ENCODE data around the gene KCNJ15. TPM values are rescaled to one million over a fixed set of nuclear protein-coding genes. Genes with fewer than 3 reads are reported as not detected.

KCNJ15 gene
- polyA plus RNA-seq, 1 donor = 0.23 TPM

DNA sequence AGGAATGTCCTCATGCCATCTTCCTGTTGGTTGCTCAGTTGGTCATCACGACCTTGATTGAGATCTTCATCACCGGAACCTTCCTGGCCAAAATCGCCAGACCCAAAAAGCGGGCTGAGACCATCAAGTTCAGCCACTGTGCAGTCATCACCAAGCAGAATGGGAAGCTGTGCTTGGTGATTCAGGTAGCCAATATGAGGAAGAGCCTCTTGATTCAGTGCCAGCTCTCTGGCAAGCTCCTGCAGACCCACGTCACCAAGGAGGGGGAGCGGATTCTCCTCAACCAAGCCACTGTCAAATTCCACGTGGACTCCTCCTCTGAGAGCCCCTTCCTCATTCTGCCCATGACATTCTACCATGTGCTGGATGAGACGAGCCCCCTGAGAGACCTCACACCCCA, 42.9 kb downstream of the KCNJ15 start:
- no peak for DNase-seq

- DNase-seq = no peak
Observed at GRCh38 chr21:38300141-38300578, 43.4 kb downstream of the KCNJ15 start.

- DNase-seq = no peak
Observed at GRCh38 chr21:38301321-38302214, 44.8 kb downstream of the KCNJ15 start.

DNA sequence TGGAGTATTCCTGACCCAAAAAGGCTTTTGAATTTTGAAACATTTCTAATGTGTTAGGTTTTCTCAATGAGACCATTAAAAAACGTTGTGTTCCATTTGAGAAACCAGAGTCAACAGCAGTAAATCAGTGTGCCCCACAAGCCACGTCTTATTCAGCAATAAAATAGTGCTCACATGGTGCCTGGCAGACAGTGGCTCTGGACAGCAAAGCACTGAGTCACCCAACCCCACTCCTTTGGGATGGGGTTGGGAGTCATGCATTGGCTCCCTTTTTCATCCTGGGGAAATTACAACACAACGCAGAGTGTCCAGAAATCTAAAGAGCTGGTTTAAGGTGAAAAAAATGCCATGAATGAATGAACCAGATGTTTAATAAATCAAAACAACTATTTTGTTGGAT, 46.5 kb downstream of the KCNJ15 start:
- DNase-seq = no peak

DNA sequence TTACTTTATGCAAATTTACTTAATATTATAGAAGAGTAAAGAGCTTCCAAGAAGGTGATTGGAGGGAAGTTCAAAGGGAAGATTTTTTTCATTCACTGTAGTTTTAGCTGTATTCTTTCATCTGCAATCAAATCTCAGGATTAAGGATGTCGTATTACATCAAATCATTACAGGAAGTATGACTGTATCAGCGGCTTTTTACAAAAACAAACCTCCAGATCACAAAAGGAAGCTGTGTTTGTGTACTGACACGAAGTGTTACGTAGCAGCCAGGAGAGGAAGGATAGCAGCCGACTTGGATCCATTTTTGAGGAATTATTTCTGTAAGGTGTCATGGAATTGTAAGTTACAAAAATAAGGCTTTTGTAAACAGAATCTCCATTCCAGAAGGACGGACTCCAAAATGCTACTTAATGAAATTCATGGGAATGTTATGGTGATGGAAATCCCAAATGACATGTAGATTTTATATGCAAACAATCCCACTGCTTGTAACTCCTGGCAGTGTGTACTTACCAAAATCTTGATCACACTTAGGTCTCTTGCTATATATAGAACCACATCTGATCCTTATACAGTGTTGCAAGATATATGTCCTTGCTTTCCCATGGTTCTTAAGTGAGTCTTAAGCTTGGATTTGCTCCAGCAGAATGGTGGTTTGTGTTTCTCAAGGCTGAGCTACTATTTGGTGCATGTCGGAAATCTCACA, 49.8 kb downstream of the KCNJ15 start:
- no peak for DNase-seq

DNA sequence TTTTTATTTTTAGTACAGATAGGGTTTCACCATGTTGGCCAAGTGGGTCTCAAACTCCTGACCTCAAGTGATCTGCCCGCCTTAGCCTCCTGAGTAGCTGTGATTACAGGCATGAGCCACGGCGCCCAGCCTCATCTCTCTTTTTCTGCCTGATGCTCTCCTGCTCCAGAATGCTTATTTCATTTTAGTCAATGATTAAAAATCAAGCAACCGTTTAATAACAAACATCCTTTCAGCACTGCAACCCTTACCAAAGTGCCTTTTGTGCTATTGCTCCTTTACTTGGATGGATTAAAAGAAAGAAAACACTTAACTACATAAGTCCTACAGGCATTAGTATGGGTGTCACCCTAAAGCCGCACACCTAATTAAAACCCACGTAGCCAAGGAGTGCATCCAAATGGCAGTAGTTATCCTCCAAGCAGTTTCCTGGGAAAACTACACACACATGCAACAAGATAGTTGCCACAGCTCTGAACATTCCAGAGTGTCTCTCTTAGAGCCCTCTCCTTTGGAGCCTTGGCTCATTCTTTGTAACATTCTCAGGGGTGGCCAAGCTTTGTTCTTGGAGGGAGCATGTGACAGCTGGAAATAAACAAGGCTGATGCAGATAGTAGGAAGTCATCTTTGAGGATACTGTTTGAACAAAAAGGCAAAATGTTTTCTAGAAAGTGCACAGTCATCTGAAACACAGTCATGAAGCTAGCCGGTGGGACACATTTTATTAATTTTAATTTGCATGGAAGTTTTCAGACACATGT, 51.2 kb downstream of the KCNJ15 start:
- DNase-seq = no peak

GRCh38 chr21:38308532-38309119, 51.8 kb downstream of the KCNJ15 start:
- no peak for DNase-seq

DNA sequence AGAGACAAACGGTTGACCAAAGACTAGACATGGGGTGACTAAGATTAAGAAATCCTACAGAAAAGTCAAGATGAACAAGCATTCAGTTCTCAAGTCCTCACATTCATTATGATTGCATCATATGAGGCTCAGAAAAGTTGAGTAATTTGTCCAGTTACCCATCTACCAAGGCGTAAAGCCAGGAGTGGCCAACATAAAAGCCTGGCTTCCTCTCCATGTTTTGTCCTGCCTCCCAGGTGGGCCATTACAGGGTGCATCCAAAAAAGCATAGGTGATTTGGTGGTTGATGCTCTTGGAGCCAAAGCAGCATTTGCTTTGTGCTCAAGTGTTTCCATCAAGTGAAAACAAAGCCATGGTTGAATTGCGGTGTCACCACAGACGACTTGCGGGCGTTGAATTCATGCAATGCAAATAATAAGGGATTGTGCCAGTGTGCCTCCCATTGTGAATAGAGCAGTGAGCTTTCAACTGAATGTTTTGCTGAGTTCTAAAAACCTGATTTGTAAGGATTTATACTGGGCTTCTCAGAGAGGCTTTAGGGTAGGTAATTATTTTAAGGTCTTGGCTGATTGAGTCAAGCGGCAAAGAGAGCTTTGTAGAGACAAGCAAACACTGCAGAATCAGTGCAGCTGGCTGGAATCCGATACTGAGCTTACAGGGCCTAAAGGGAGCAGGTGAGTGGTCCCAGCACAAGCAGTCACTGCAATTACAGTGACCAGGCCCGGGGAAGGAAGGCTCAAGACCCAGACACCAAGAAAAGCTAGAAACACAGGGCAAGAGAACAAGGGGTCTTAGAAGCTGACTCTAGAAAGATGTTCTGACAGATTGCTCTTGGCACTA, 54.1 kb downstream of the KCNJ15 start:
- no peak for DNase-seq

GRCh38 chr21:38311765-38312164, 55.0 kb downstream of the KCNJ15 start:
- no peak for DNase-seq

- DNase-seq = no peak
Observed at GRCh38 chr21:38312822-38313221, 56.0 kb downstream of the KCNJ15 start.

DNA sequence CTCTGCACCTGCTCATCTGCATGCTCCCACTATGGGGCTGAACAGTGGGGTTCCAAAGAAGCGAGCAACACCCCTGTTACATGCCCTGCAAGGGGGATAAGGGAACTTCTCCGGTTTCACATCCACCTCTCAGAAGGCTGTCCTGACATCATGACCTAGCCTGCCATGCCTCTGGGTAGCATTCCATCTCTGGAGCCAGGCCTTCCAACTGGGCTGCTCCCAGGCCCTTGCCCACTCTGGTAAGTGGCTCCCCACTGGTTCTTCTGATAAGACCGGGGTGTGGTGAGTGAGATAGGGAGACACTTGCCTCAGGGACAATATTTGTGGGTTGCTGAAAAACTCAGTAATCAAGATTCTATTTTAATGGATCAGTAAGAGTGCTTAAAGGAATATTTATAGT, 57.8 kb downstream of the KCNJ15 start:
- no peak for DNase-seq

DNA sequence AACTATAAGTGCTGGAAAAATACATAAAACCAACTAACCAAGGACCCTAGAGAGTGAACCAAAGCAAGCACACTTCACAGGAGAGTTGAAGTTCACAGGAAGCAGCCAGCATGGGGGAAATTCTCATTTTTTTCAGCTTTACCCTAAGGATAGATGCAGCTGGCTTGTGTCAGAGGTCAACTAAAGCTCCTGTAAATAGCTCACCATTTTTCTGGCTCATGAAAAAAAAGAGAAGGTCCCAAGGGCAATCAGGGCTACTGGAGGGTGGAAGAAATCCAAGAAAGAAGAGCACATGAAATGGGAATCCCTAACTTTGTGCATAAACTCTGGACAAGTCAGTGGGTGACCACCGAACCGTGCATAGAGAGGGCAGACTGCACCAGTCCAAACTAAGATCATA, 58.3 kb downstream of the KCNJ15 start:
- DNase-seq = no peak

DNA sequence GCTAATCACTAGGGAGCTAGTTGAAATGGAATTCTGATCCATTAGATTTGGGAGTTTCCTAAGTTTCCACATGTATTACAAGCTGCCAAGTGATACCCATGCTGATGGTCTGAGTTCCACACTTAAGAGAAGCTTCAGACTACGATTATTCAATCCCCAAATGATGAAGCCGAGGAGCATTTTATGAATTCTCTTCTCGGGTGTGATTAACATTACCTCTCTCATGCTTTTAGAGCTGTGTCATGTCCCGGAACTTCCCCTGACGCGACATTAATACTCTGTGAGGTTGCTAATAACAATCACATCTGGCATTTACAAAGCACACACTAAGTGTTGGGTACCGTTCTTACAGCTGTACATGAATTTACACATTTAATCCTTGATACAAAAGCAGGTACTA, 63.0 kb downstream of the KCNJ15 start:
- no peak for DNase-seq

GRCh38 chr21:38321568-38321967, 64.8 kb downstream of the KCNJ15 start:
- no peak for DNase-seq

- no peak for DNase-seq
Observed at GRCh38 chr21:38322311-38322950, 65.6 kb downstream of the KCNJ15 start.

- peak; percentile 36 for DNase-seq
Observed at GRCh38 chr21:38323721-38324531, 67.1 kb downstream of the KCNJ15 start.

DNA sequence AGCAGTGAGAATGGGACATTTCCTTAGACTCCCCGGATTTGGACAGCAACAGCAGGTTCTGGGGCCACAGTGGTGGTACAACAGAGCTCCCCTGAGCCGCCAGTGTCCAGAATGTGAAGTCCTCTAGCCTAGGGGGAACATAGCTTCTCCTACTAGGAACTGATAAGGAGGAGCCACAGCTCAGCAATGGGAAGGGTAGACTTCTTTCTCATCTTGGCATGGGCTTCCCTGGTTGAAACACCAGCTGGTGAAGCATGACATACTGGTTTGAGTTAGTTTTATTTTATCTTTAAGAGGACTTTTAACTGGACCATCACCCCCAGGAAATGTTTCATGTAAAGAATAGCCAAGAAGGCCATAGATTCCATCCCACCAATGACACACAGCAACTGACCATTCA, 68.4 kb downstream of the KCNJ15 start:
- DNase-seq = no peak

GRCh38 chr21:38325731-38326420, 69.1 kb downstream of the KCNJ15 start:
- no peak for DNase-seq

DNA sequence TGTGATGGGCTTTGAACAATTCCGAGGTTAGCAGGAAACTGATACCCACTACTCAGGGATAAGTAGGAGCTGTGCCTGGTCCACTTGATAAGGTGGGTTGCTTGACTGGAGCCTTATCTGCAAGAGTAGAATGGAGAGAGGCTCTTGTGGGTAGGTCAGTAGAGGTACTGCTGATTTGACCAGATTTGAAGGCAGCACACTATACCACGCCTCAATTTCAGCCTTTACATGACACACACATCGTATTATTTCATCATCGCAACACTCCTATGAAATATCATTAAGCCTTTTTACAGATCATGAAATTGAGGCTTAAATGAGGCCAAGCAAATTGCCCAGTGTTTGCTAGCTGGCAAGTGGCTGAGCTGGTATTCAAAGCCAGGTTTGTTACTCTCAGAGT, 69.6 kb downstream of the KCNJ15 start:
- no peak for DNase-seq

DNA sequence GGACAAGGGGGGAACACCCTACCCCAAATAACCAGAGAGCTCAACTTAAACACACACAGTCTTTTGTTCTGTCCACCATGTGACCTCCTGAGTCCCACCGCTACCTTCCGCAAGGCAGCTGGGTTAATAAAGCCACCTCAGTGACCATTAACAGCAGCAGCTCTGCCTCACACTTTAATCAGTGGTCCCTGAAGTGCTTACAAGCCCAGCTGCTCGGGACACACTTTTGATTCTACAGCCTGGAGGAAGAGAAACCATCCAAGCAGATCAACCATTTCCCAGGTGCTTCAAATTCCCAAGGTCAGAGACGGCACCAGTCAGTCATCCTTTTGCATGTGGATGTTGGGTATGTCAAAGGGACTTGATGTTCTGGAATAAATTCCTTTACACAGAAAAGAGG, 70.1 kb downstream of the KCNJ15 start:
- no peak for DNase-seq

Data from hindlimb muscle (tissue), 1 donor.